ENCODE measurements around the gene PDE6C. TPM values are rescaled to one million over a fixed set of nuclear protein-coding genes. Genes with fewer than 3 reads are reported as not detected.
A peak's percentile ranks its signal among the peaks of the same experiment; 100 is the strongest.

The PDE6C gene
- polyA plus RNA-seq = not detected

GRCh38 chr10:93612311-93612710 is at the start of gene PDE6C:
Gene PDE6C, plus strand, starts transcription at chr10:93612537. Its CDS starts 189 bp downstream, at chr10:93612726.
- H3K27me3 Mint-ChIP-seq = peaks cover 1% of the 10 kb centered on the region
- H3K4me3 Mint-ChIP-seq = no peak within 1 kb of the TSS
- no peaks in the 10 kb centered on the region for H3K36me3 Mint-ChIP-seq
- peaks cover 1 to 9% (median 8%) of the 10 kb centered on the region in 3 donors for H3K4me1 Mint-ChIP-seq
- H3K27ac Mint-ChIP-seq = peak within 1 kb of the TSS in 1 of 3 donors; percentile 24
- H3K9me3 Mint-ChIP-seq = peaks cover 0 to 2% (median 1%) of the 10 kb centered on the region in 3 donors

- no peak overlapping the region for H3K27ac Mint-ChIP-seq
- H3K27me3 Mint-ChIP-seq = peaks cover 38% of the 10 kb centered on the region
- no peak overlapping the region for H3K4me3 Mint-ChIP-seq
- H3K4me1 Mint-ChIP-seq = peaks cover 0 to 6% (median 0%) of the 10 kb centered on the region in 3 donors
- H3K36me3 Mint-ChIP-seq = no peaks in the 10 kb centered on the region
- H3K9me3 Mint-ChIP-seq = peaks cover 0 to 2% (median 0%) of the 10 kb centered on the region in 3 donors
These were observed 46.9 kb upstream of the PDE6C start for GRCh38 chr10:93565446-93565845.

GRCh38 chr10:93566435-93567276 is 45.7 kb upstream of the PDE6C start, which contains the start of gene FFAR4:
Gene FFAR4, plus strand, starts transcription at chr10:93566665. Its CDS starts 56 bp downstream, at chr10:93566721.
- peak within 1 kb of the TSS in 1 of 4 donors; percentile 22 for H3K4me3 Mint-ChIP-seq
- H3K36me3 Mint-ChIP-seq = no peaks in the 10 kb centered on the region

GRCh38 chr10:93567277-93568104 is 44.8 kb upstream of the PDE6C start:
- Mint-ChIP-seq H3K4me1 (peaks cover 0 to 6% (median 4%) of the 10 kb centered on the region in 3 donors), H3K4me3 (peak overlapping the region in 1 of 4 donors; percentile 32), H3K9me3 (peaks cover 0 to 2% (median 0%) of the 10 kb centered on the region in 3 donors), H3K36me3 (no peaks in the 10 kb centered on the region), H3K27me3 (peaks cover 47% of the 10 kb centered on the region), H3K27ac (no peak overlapping the region)

More at GRCh38 chr10:93566435-93567276, 45.7 kb upstream of the PDE6C start, which contains the start of gene FFAR4:
- Mint-ChIP-seq H3K27ac (no peak within 1 kb of the TSS), H3K9me3 (peaks cover 0 to 2% (median 0%) of the 10 kb centered on the region in 3 donors), H3K27me3 (peaks cover 43% of the 10 kb centered on the region), H3K4me1 (peaks cover 0 to 6% (median 3%) of the 10 kb centered on the region in 3 donors)

- no peaks in the 10 kb centered on the region for H3K36me3 Mint-ChIP-seq
- no peak overlapping the region for H3K4me3 Mint-ChIP-seq
- peaks cover 47% of the 10 kb centered on the region for H3K27me3 Mint-ChIP-seq
- H3K4me1 Mint-ChIP-seq = peaks cover 0 to 6% (median 4%) of the 10 kb centered on the region in 3 donors
- H3K9me3 Mint-ChIP-seq = peaks cover 0 to 2% (median 0%) of the 10 kb centered on the region in 3 donors
- no peak overlapping the region for H3K27ac Mint-ChIP-seq
These were observed 44.3 kb upstream of the PDE6C start for GRCh38 chr10:93568105-93568390.

- Mint-ChIP-seq H3K4me1 (peaks cover 3 to 7% (median 4%) of the 10 kb centered on the region in 3 donors), H3K27me3 (peaks cover 45% of the 10 kb centered on the region), H3K36me3 (no peaks in the 10 kb centered on the region)
These were observed 42.0 kb upstream of the PDE6C start for GRCh38 chr10:93570383-93570782.

GRCh38 chr10:93572606-93573005 is 39.7 kb upstream of the PDE6C start:
- H3K27ac Mint-ChIP-seq = no peak overlapping the region
- no peak overlapping the region for H3K4me3 Mint-ChIP-seq
- peaks cover 1 to 4% (median 3%) of the 10 kb centered on the region in 3 donors for H3K4me1 Mint-ChIP-seq
- no peaks in the 10 kb centered on the region for H3K9me3 Mint-ChIP-seq
- no peaks in the 10 kb centered on the region for H3K36me3 Mint-ChIP-seq
- peaks cover 29% of the 10 kb centered on the region for H3K27me3 Mint-ChIP-seq

More at GRCh38 chr10:93570383-93570782, 42.0 kb upstream of the PDE6C start:
- no peak overlapping the region for H3K4me3 Mint-ChIP-seq
- no peaks in the 10 kb centered on the region for H3K9me3 Mint-ChIP-seq
- peak overlapping the region in 1 of 3 donors; percentile 90 for H3K27ac Mint-ChIP-seq

- Mint-ChIP-seq H3K4me3 (no peak overlapping the region), H3K9me3 (peaks cover 0 to 1% (median 0%) of the 10 kb centered on the region in 3 donors), H3K27ac (no peak overlapping the region), H3K4me1 (peaks cover 1 to 4% (median 3%) of the 10 kb centered on the region in 3 donors), H3K36me3 (no peaks in the 10 kb centered on the region), H3K27me3 (peaks cover 22% of the 10 kb centered on the region)
These were observed 39.1 kb upstream of the PDE6C start for GRCh38 chr10:93573051-93573909.

GRCh38 chr10:93573924-93574323 is 38.4 kb upstream of the PDE6C start:
- H3K27ac Mint-ChIP-seq = no peak overlapping the region
- H3K9me3 Mint-ChIP-seq = peaks cover 0 to 1% (median 0%) of the 10 kb centered on the region in 3 donors
- H3K27me3 Mint-ChIP-seq = peaks cover 20% of the 10 kb centered on the region
- H3K4me1 Mint-ChIP-seq = peaks cover 1 to 4% (median 3%) of the 10 kb centered on the region in 3 donors
- no peaks in the 10 kb centered on the region for H3K36me3 Mint-ChIP-seq
- no peak overlapping the region for H3K4me3 Mint-ChIP-seq

GRCh38 chr10:93576888-93577287 is 35.4 kb upstream of the PDE6C start:
- H3K4me1 Mint-ChIP-seq = peaks cover 0 to 3% (median 1%) of the 10 kb centered on the region in 3 donors
- no peak overlapping the region for H3K4me3 Mint-ChIP-seq
- H3K9me3 Mint-ChIP-seq = peaks cover 3 to 12% (median 11%) of the 10 kb centered on the region in 3 donors

GRCh38 chr10:93577565-93577964 is 34.8 kb upstream of the PDE6C start:
- H3K9me3 Mint-ChIP-seq = peaks cover 3 to 12% (median 11%) of the 10 kb centered on the region in 3 donors
- H3K4me1 Mint-ChIP-seq = peaks cover 0 to 3% (median 1%) of the 10 kb centered on the region in 3 donors
- no peak overlapping the region for H3K4me3 Mint-ChIP-seq
- H3K36me3 Mint-ChIP-seq = no peaks in the 10 kb centered on the region
- H3K27ac Mint-ChIP-seq = no peak overlapping the region
- H3K27me3 Mint-ChIP-seq = peaks cover 9% of the 10 kb centered on the region

More at GRCh38 chr10:93576888-93577287, 35.4 kb upstream of the PDE6C start:
- Mint-ChIP-seq H3K36me3 (no peaks in the 10 kb centered on the region), H3K27me3 (peaks cover 13% of the 10 kb centered on the region), H3K27ac (no peak overlapping the region)

- Mint-ChIP-seq H3K4me1 (no peaks in the 10 kb centered on the region), H3K9me3 (peaks cover 3 to 13% (median 12%) of the 10 kb centered on the region in 3 donors), H3K4me3 (no peak overlapping the region), H3K27ac (peak overlapping the region in 1 of 3 donors; percentile 76), H3K36me3 (no peaks in the 10 kb centered on the region), H3K27me3 (peaks cover 9% of the 10 kb centered on the region)
These were observed 33.2 kb upstream of the PDE6C start for GRCh38 chr10:93579089-93579488.

GRCh38 chr10:93579985-93580711 is 32.2 kb upstream of the PDE6C start:
- H3K36me3 Mint-ChIP-seq = no peaks in the 10 kb centered on the region
- H3K9me3 Mint-ChIP-seq = peaks cover 3 to 13% (median 12%) of the 10 kb centered on the region in 3 donors
- no peaks in the 10 kb centered on the region for H3K4me1 Mint-ChIP-seq
- H3K27me3 Mint-ChIP-seq = peaks cover 8% of the 10 kb centered on the region
- H3K4me3 Mint-ChIP-seq = no peak overlapping the region
- H3K27ac Mint-ChIP-seq = peak overlapping the region in 1 of 3 donors; percentile 8

All from IgD-negative memory B cell (primary cell).